Osteocyte (in vitro differentiated cells): ENCODE measurements around the gene EGR2. TPM values are rescaled to one million over a fixed set of nuclear protein-coding genes. Genes with fewer than 3 reads are reported as not detected.

Experiments
- DNase-seq: peaks from one replicate; pipeline ENCODE4 v3.0.0; 2021; ENCODE audit warnings: mixed read lengths; ENCODE audit not compliant: unreplicated experiment; ENCODE audit errors: extremely low spot score
- H3K27ac Mint-ChIP-seq: one replicate; pipeline ENCODE4 v1.8.0; 2021; ENCODE audit warnings: mild to moderate bottlenecking, mixed read lengths; ENCODE audit not compliant: unreplicated experiment
- H3K27me3 Mint-ChIP-seq: one replicate; pipeline ENCODE4 v1.8.0; 2021; ENCODE audit warnings: mixed read lengths; ENCODE audit not compliant: unreplicated experiment
- H3K36me3 Mint-ChIP-seq: one replicate; pipeline ENCODE4 v1.8.0; 2021; ENCODE audit warnings: mixed read lengths; ENCODE audit not compliant: unreplicated experiment
- H3K4me1 Mint-ChIP-seq: one replicate; pipeline ENCODE4 v1.8.0; 2021; ENCODE audit warnings: mixed read lengths; ENCODE audit not compliant: unreplicated experiment
- H3K4me3 Mint-ChIP-seq: one replicate; pipeline ENCODE4 v1.8.0; 2021; ENCODE audit warnings: mild to moderate bottlenecking, moderate library complexity, mixed read lengths; ENCODE audit not compliant: unreplicated experiment
- H3K9me3 Mint-ChIP-seq: one replicate; pipeline ENCODE4 v1.8.0; 2021; ENCODE audit warnings: mixed read lengths; ENCODE audit not compliant: unreplicated experiment
- CTCF ChIP-seq: fragments of 200-600 bp; sonication (generic); IDR thresholded peaks from 2 replicates; pipeline ENCODE4 v1.5.0; 2021; ENCODE audit warnings: antibody characterized with exemption, mild to moderate bottlenecking, moderate library complexity
- total RNA-seq: library from RNA; stranded (reverse); gene quantifications from 2 replicates; pipeline ENCODE4 v1.2.1, GENCODE V29; 2021

EGR2 gene
- total RNA-seq, 1 donor from 2014 or later: 11.7 TPM

- no peaks in the 10 kb centered on the region for H3K36me3 Mint-ChIP-seq
- H3K4me1 Mint-ChIP-seq: peaks cover 8% of the 10 kb centered on the region
- H3K9me3 Mint-ChIP-seq: peaks cover 5% of the 10 kb centered on the region
- no peak for TF ChIP-seq CTCF
- DNase-seq: no peak
- H3K27ac Mint-ChIP-seq: no peak overlapping the region
- H3K27me3 Mint-ChIP-seq: peaks cover 8% of the 10 kb centered on the region
- H3K4me3 Mint-ChIP-seq: no peak overlapping the region
Measured at GRCh38 chr10:62831346-62831745, 15.2 kb upstream of the EGR2 start.

- Mint-ChIP-seq H3K27me3 (peaks cover 9% of the 10 kb centered on the region), H3K36me3 (no peaks in the 10 kb centered on the region), H3K4me1 (peaks cover 8% of the 10 kb centered on the region), H3K9me3 (peaks cover 5% of the 10 kb centered on the region), H3K4me3 (no peak overlapping the region), H3K27ac (no peak overlapping the region)
- no peak for TF ChIP-seq CTCF
- DNase-seq: no peak
Measured at GRCh38 chr10:62830679-62831078, 14.5 kb upstream of the EGR2 start.

GRCh38 chr10:62829622-62830021 is 13.5 kb upstream of the EGR2 start:
- peaks cover 9% of the 10 kb centered on the region for H3K27me3 Mint-ChIP-seq
- H3K36me3 Mint-ChIP-seq: no peaks in the 10 kb centered on the region
- H3K4me1 Mint-ChIP-seq: peaks cover 8% of the 10 kb centered on the region
- DNase-seq: no peak
- TF ChIP-seq CTCF: no peak
- H3K4me3 Mint-ChIP-seq: no peak overlapping the region
- H3K27ac Mint-ChIP-seq: no peak overlapping the region
- peaks cover 5% of the 10 kb centered on the region for H3K9me3 Mint-ChIP-seq

GRCh38 chr10:62826273-62826672 is 10.1 kb upstream of the EGR2 start:
- H3K4me3 Mint-ChIP-seq: no peak overlapping the region

GRCh38 chr10:62820586-62820985 is 4.4 kb upstream of the EGR2 start:
- H3K27me3 Mint-ChIP-seq: peaks cover 45% of the 10 kb centered on the region
- no peaks in the 10 kb centered on the region for H3K9me3 Mint-ChIP-seq
- no peak overlapping the region for H3K27ac Mint-ChIP-seq
- DNase-seq: no peak
- peaks cover 20% of the 10 kb centered on the region for H3K4me1 Mint-ChIP-seq
- TF ChIP-seq CTCF: no peak
- no peaks in the 10 kb centered on the region for H3K36me3 Mint-ChIP-seq
- H3K4me3 Mint-ChIP-seq: no peak overlapping the region

More at GRCh38 chr10:62826273-62826672, 10.1 kb upstream of the EGR2 start:
- no peaks in the 10 kb centered on the region for H3K9me3 Mint-ChIP-seq
- no peak for TF ChIP-seq CTCF
- H3K27me3 Mint-ChIP-seq: peaks cover 19% of the 10 kb centered on the region
- no peak for DNase-seq
- no peak overlapping the region for H3K27ac Mint-ChIP-seq
- no peaks in the 10 kb centered on the region for H3K36me3 Mint-ChIP-seq
- H3K4me1 Mint-ChIP-seq: peaks cover 4% of the 10 kb centered on the region
